Measurements from ENCODE around the gene CFAP410. TPM values are rescaled to one million over a fixed set of nuclear protein-coding genes. Genes with fewer than 3 reads are reported as not detected.

CFAP410 gene
- total and polyA plus RNA-seq, 2 of the 4 experiments (the other 2 are of a cell fraction), result 3.8 to 10.3 TPM

DNA sequence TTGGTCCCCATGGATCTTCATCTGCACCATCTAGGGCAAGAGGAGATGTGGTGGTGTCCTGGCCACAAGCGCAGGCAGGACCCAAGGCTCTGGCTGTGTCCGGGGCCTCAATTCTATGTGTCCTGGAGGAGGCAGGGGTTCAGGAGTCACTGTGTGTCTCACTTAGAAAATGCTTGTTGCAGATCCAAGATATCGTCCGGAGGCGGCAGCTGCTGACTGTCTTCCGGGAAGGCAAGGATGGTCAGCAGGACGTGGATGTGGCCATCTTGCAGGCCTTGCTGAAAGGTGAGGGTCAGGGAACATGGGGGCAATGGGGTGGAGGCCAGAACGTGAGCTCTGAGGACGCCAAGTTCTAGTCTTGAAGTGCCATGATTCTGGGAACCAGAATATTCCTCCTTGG is 43.3 kb upstream of the CFAP410 start:
- H4K91ac ChIP-seq (ENCODE audit: insufficient read depth, low read depth, low read length), result no peak overlapping the region

More for the DNA sequence above, 43.3 kb upstream of the CFAP410 start:
- H2BK5ac ChIP-seq (ENCODE audit: low read depth, low read length, poor library complexity, severe bottlenecking), result no peak overlapping the region
- H3K27ac ChIP-seq (ENCODE audit: insufficient read depth, low read length), result no peak overlapping the region
- dilution Hi-C loops (cut with HindIII; ENCODE audit: low sequenced_read_pairs, unreplicated experiment), result no loop called here
- in situ Hi-C loops (cut with MboI; ENCODE audit: low sequenced_read_pairs), result no loop called here
- no peaks in the 10 kb centered on the region for H4K20me1 ChIP-seq (ENCODE audit: insufficient read depth, low read length)
- H4K8ac ChIP-seq (ENCODE audit: low read depth in 2 of 2, low read length in 2 of 2), result no peak overlapping the region
- intact Hi-C loops (cut with micrococcal nuclease), result no loop called here
- H3K23ac ChIP-seq (ENCODE audit: low read depth, low read length), result no peak overlapping the region
- no peak for ATAC-seq (ENCODE audit: low read depth)
- H2BK120ac ChIP-seq (ENCODE audit: low read depth, low read length), result no peak overlapping the region
- H2AK5ac ChIP-seq (ENCODE audit: low read depth, low read length), result no peak overlapping the region
- no peak overlapping the region for H4K5ac ChIP-seq (ENCODE audit: low read depth, low read length)
- no peak overlapping the region for H2AFZ ChIP-seq (replicated peaks; ENCODE audit: low read length, poor library complexity)
- H3K56ac ChIP-seq (ENCODE audit: extremely low read depth, insufficient read depth, low read length), result no peak overlapping the region
- no peaks in the 10 kb centered on the region for H3K4me1 ChIP-seq (ENCODE audit: control insufficient read depth, insufficient read depth, low read length)
- no peaks in the 10 kb centered on the region for H3K36me3 ChIP-seq (ENCODE audit: control insufficient read depth, insufficient read depth, low read length)
- no peak for DNase-seq
- peaks cover 2% of the 10 kb centered on the region for H3K27me3 ChIP-seq (ENCODE audit: control insufficient read depth, insufficient read depth, low read length)
- H3K79me1 ChIP-seq (ENCODE audit: low read depth in 1 of 2, low read length in 2 of 2), result no peaks in the 10 kb centered on the region
- H2BK20ac ChIP-seq (ENCODE audit: low read depth, low read length), result no peak overlapping the region
- ChIA-PET POLR2A (ENCODE audit: unreplicated experiment) (no interaction called here), CTCF (no interaction called here)
- no peak overlapping the region for H3K4me2 ChIP-seq (ENCODE audit: low read depth, low read length)
- no peak overlapping the region for H2BK15ac ChIP-seq (ENCODE audit: low read depth, low read length)
- no peak overlapping the region for H3K9ac ChIP-seq (ENCODE audit: low read depth, low read length)
- no peak overlapping the region for H3K4me3 ChIP-seq (ENCODE audit: insufficient read depth, low read depth, low read length)
- no peak overlapping the region for H3K18ac ChIP-seq (ENCODE audit: low read depth, low read length)
- no peaks in the 10 kb centered on the region for H3K9me1 ChIP-seq (ENCODE audit: insufficient read depth, low read length)
- TF ChIP-seq BHLHE40 (IDR thresholded peaks at IDR 0.05; ENCODE audit: low read depth, low read length) (no peak), MAFK (IDR thresholded peaks at IDR 0.05; ENCODE audit: low read depth, low read length) (no peak), MXI1 (IDR thresholded peaks at IDR 0.05; ENCODE audit: borderline replicate concordance, low read depth, low read length) (no peak), CHD1 (IDR thresholded peaks at IDR 0.05; ENCODE audit: low read depth, low read length) (no peak)
- TF ChIP-seq, protein P1, sequence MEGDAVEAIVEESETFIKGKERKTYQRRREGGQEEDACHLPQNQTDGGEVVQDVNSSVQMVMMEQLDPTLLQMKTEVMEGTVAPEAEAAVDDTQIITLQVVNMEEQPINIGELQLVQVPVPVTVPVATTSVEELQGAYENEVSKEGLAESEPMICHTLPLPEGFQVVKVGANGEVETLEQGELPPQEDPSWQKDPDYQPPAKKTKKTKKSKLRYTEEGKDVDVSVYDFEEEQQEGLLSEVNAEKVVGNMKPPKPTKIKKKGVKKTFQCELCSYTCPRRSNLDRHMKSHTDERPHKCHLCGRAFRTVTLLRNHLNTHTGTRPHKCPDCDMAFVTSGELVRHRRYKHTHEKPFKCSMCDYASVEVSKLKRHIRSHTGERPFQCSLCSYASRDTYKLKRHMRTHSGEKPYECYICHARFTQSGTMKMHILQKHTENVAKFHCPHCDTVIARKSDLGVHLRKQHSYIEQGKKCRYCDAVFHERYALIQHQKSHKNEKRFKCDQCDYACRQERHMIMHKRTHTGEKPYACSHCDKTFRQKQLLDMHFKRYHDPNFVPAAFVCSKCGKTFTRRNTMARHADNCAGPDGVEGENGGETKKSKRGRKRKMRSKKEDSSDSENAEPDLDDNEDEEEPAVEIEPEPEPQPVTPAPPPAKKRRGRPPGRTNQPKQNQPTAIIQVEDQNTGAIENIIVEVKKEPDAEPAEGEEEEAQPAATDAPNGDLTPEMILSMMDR (conservative IDR thresholded peaks at IDR 0.05; ENCODE audit: low read depth, low read length), result no peak
- TF ChIP-seq, protein P2, sequence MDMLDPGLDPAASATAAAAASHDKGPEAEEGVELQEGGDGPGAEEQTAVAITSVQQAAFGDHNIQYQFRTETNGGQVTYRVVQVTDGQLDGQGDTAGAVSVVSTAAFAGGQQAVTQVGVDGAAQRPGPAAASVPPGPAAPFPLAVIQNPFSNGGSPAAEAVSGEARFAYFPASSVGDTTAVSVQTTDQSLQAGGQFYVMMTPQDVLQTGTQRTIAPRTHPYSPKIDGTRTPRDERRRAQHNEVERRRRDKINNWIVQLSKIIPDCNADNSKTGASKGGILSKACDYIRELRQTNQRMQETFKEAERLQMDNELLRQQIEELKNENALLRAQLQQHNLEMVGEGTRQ (IDR thresholded peaks at IDR 0.05; ENCODE audit: low read depth, low read length), result no peak
- no TSS peak for BruUV-seq (replicated peaks)
- no peak overlapping the region for H3K14ac ChIP-seq (replicated peaks; ENCODE audit: low read depth, low read length)
- H2AK9ac ChIP-seq (replicated peaks; ENCODE audit: low read depth, low read length, poor library complexity), result no peak overlapping the region
- H3K9me3 ChIP-seq (ENCODE audit: control insufficient read depth, insufficient read depth, low read length), result peaks cover 10% of the 10 kb centered on the region
- H3K4ac ChIP-seq (ENCODE audit: low read depth, low read length), result no peak overlapping the region
- WGBS, 2 experiments (ENCODE audit: extremely low coverage in 2 of 2, insufficient read length in 1 of 2), result 78% methylated on average over 5 of the region's 9 CpGs; no CpG with 5 or more reads in 1 of the 2 experiments
